ENCODE data around the gene PRR15L.
"Not testable (repeated sequence)": the region's sequence is repeated elsewhere in the genome, so short reads cannot be mapped to it uniquely, and the experiment has no call there.

Gene PRR15L

GRCh38 chr17:47957591-47958490 is at the start of gene PRR15L:
Gene PRR15L (minus strand): TSS chr17:47957883. CDS start chr17:47953234, 4,649 bp downstream.
- peaks cover 11% of the 10 kb centered on the region for H3K4me1 ChIP-seq (ENCODE audit: control insufficient read depth, insufficient read depth, low read length)
- no peak within 1 kb of the TSS for H3K9ac ChIP-seq (ENCODE audit: low read depth, low read length)
- no peaks in the 10 kb centered on the region for H3K36me3 ChIP-seq (ENCODE audit: control insufficient read depth, insufficient read depth, low read length)
- peak within 1 kb of the TSS; percentile 34; the same call in 1 of the 2 replicates for H3K4me3 ChIP-seq (ENCODE audit: low read depth, low read length)
- H3K27me3 ChIP-seq (ENCODE audit: control insufficient read depth, insufficient read depth, low read length) = no peaks in the 10 kb centered on the region
- H3K9me3 ChIP-seq (ENCODE audit: control insufficient read depth, insufficient read depth, low read length) = no peaks in the 10 kb centered on the region
- no peak within 1 kb of the TSS for H3K27ac ChIP-seq (ENCODE audit: low read depth, low read length)

- no peaks in the 10 kb centered on the region for H3K27me3 ChIP-seq (ENCODE audit: control insufficient read depth, insufficient read depth, low read length)
- H3K27ac ChIP-seq (ENCODE audit: low read depth, low read length) = no peak overlapping the region
- H3K36me3 ChIP-seq (ENCODE audit: control insufficient read depth, insufficient read depth, low read length) = no peaks in the 10 kb centered on the region
- H3K4me1 ChIP-seq (ENCODE audit: control insufficient read depth, insufficient read depth, low read length) = peaks cover 43% of the 10 kb centered on the region
- H3K9ac ChIP-seq (ENCODE audit: low read depth, low read length) = no peak overlapping the region
- no peaks in the 10 kb centered on the region for H3K9me3 ChIP-seq (ENCODE audit: control insufficient read depth, insufficient read depth, low read length)
- H3K4me3 ChIP-seq (ENCODE audit: low read depth, low read length) = no peak overlapping the region
These were observed 49.4 kb upstream of the PRR15L start for GRCh38 chr17:48006936-48007709.

GRCh38 chr17:48004983-48005382 is 47.3 kb upstream of the PRR15L start:
- Histone ChIP-seq H3K9ac (ENCODE audit: low read depth, low read length) (no peak overlapping the region), H3K27me3 (ENCODE audit: control insufficient read depth, insufficient read depth, low read length) (no peaks in the 10 kb centered on the region), H3K4me1 (ENCODE audit: control insufficient read depth, insufficient read depth, low read length) (peaks cover 44% of the 10 kb centered on the region), H3K9me3 (ENCODE audit: control insufficient read depth, insufficient read depth, low read length) (no peaks in the 10 kb centered on the region), H3K4me3 (ENCODE audit: low read depth, low read length) (no peak overlapping the region), H3K36me3 (ENCODE audit: control insufficient read depth, insufficient read depth, low read length) (no peaks in the 10 kb centered on the region), H3K27ac (ENCODE audit: low read depth, low read length) (peak overlapping the region; percentile 96)

DNA sequence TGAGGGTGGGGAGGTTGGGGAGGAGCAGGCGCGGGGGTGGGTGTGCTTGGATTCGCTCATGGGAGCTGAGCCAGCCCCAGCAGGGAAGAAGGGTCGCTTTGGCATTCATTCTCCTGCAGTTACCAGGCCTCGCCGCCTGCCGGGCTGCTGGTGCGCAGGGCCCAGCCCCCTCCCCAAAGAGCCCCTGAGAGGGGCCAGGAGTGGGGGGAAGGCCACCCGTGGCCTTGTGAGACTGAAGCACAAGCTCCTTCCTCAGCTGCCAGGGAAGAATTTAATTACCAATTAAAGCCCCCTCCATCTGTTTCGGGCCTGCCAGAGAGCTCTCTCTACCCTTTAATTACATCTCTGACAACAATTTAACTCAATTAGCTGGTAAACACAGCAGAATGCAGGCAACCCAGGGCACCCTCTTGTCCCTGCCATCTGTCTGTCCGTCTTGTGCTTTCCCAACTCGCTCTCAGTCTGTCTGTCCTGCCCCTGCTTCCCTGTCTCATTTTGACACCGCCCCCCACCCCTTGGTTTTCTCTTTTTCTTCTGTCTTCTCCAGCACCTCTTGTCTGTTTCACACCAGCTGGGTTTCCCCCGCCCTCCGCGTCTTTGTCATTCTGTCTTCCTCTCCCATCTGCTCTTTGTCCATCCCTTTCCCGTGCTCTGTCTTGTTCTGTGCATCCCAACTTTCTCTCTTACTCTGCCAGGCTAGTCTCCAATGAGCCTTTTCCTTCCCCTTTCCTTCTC is 45.9 kb upstream of the PRR15L start:
- Histone ChIP-seq H3K27me3 (ENCODE audit: control insufficient read depth, insufficient read depth, low read length) (no peaks in the 10 kb centered on the region), H3K36me3 (ENCODE audit: control insufficient read depth, insufficient read depth, low read length) (no peaks in the 10 kb centered on the region), H3K9me3 (ENCODE audit: control insufficient read depth, insufficient read depth, low read length) (no peaks in the 10 kb centered on the region), H3K4me3 (ENCODE audit: low read depth, low read length) (peak overlapping the region; percentile 45), H3K27ac (ENCODE audit: low read depth, low read length) (peak overlapping the region; percentile 96), H3K9ac (ENCODE audit: low read depth, low read length) (peak overlapping the region; percentile 48), H3K4me1 (ENCODE audit: control insufficient read depth, insufficient read depth, low read length) (peaks cover 50% of the 10 kb centered on the region)

GRCh38 chr17:48002916-48003416 is 45.3 kb upstream of the PRR15L start:
- H3K27me3 ChIP-seq (ENCODE audit: control insufficient read depth, insufficient read depth, low read length) = no peaks in the 10 kb centered on the region
- H3K9me3 ChIP-seq (ENCODE audit: control insufficient read depth, insufficient read depth, low read length) = no peaks in the 10 kb centered on the region
- H3K4me1 ChIP-seq (ENCODE audit: control insufficient read depth, insufficient read depth, low read length) = peaks cover 50% of the 10 kb centered on the region
- peak overlapping the region; percentile 57 for H3K9ac ChIP-seq (ENCODE audit: low read depth, low read length)
- no peaks in the 10 kb centered on the region for H3K36me3 ChIP-seq (ENCODE audit: control insufficient read depth, insufficient read depth, low read length)
- H3K27ac ChIP-seq (ENCODE audit: low read depth, low read length) = peak overlapping the region; percentile 96
- H3K4me3 ChIP-seq (ENCODE audit: low read depth, low read length) = no peak overlapping the region

- peaks cover 50% of the 10 kb centered on the region for H3K4me1 ChIP-seq (ENCODE audit: control insufficient read depth, insufficient read depth, low read length)
- H3K27me3 ChIP-seq (ENCODE audit: control insufficient read depth, insufficient read depth, low read length) = no peaks in the 10 kb centered on the region
- no peaks in the 10 kb centered on the region for H3K36me3 ChIP-seq (ENCODE audit: control insufficient read depth, insufficient read depth, low read length)
- peak overlapping the region; percentile 96 for H3K27ac ChIP-seq (ENCODE audit: low read depth, low read length)
- H3K9ac ChIP-seq (ENCODE audit: low read depth, low read length) = peak overlapping the region; percentile 57
- no peak overlapping the region for H3K4me3 ChIP-seq (ENCODE audit: low read depth, low read length)
- no peaks in the 10 kb centered on the region for H3K9me3 ChIP-seq (ENCODE audit: control insufficient read depth, insufficient read depth, low read length)
These were observed 44.7 kb upstream of the PRR15L start for GRCh38 chr17:48002266-48002915.

DNA sequence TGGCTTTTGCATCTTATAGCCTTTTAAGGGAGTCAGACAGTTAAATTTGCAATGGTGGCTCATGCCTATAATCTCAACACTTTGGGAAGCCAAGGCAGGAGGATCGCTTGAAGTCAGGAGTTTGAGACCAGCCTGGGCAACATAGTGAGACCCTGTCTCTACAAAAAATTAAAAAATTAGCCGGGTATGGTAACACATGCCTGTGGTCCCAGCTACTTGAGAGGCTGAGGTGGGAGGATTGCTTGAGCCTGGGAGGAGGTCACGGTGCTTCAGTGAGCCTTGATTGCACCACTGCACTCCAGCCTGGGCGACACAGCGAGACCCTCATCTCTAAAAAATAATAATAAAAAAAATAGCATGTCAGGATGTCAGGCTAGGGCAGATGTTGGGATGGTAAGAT is 44.0 kb upstream of the PRR15L start:
- not testable (repeated sequence) for H3K4me3 ChIP-seq (ENCODE audit: low read depth, low read length); H3K9ac ChIP-seq (ENCODE audit: low read depth, low read length); H3K36me3 ChIP-seq (ENCODE audit: control insufficient read depth, insufficient read depth, low read length); H3K9me3 ChIP-seq (ENCODE audit: control insufficient read depth, insufficient read depth, low read length); H3K27me3 ChIP-seq (ENCODE audit: control insufficient read depth, insufficient read depth, low read length)
- peak overlapping the region; percentile 96 for H3K27ac ChIP-seq (ENCODE audit: low read depth, low read length)
- H3K4me1 ChIP-seq (ENCODE audit: control insufficient read depth, insufficient read depth, low read length) = peaks cover 45% of the 10 kb centered on the region

- Histone ChIP-seq H3K36me3 (ENCODE audit: control insufficient read depth, insufficient read depth, low read length) (no peaks in the 10 kb centered on the region), H3K9me3 (ENCODE audit: control insufficient read depth, insufficient read depth, low read length) (no peaks in the 10 kb centered on the region), H3K4me1 (ENCODE audit: control insufficient read depth, insufficient read depth, low read length) (peaks cover 45% of the 10 kb centered on the region), H3K27me3 (ENCODE audit: control insufficient read depth, insufficient read depth, low read length) (no peaks in the 10 kb centered on the region), H3K4me3 (ENCODE audit: low read depth, low read length) (no peak overlapping the region), H3K27ac (ENCODE audit: low read depth, low read length) (peak overlapping the region; percentile 28), H3K9ac (ENCODE audit: low read depth, low read length) (no peak overlapping the region)
These were observed 43.5 kb upstream of the PRR15L start for GRCh38 chr17:48001197-48001596.

GRCh38 chr17:47999582-47999981 is 41.9 kb upstream of the PRR15L start:
- H3K27me3 ChIP-seq (ENCODE audit: control insufficient read depth, insufficient read depth, low read length) = 0 out of 2 replicates have a peak, but pooled peaks cover 3% of the 10 kb centered on the region

DNA sequence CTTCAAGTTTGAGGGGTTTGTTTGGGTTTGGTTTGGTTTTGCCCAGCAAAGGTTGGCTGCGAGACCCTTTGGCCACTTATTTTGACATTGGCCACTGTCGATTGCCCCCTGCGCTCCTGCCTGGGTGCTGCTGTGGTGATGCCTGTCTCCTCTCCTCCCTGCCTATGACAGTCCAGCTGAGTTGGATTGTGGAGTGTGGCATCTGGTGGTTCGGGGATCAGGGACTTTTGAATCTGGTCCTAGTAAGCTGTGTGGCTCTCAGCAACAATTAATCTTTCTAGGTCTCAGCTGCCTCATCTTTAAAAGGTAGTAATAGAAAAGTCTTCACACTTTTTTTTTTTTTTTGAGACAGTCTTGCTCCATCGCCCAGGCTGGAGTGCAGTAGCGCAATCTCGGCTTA is 40.4 kb upstream of the PRR15L start:
- H3K4me3 ChIP-seq (ENCODE audit: low read depth, low read length) = no peak overlapping the region
- H3K9ac ChIP-seq (ENCODE audit: low read depth, low read length) = no peak overlapping the region
- H3K27me3 ChIP-seq (ENCODE audit: control insufficient read depth, insufficient read depth, low read length) = 0 out of 2 replicates have a peak, but pooled peaks cover 3% of the 10 kb centered on the region
- peaks cover 31% of the 10 kb centered on the region for H3K4me1 ChIP-seq (ENCODE audit: control insufficient read depth, insufficient read depth, low read length)
- H3K9me3 ChIP-seq (ENCODE audit: control insufficient read depth, insufficient read depth, low read length) = no peaks in the 10 kb centered on the region
- H3K27ac ChIP-seq (ENCODE audit: low read depth, low read length) = no peak overlapping the region
- H3K36me3 ChIP-seq (ENCODE audit: control insufficient read depth, insufficient read depth, low read length) = no peaks in the 10 kb centered on the region

More at GRCh38 chr17:47999582-47999981, 41.9 kb upstream of the PRR15L start:
- no peak overlapping the region for H3K9ac ChIP-seq (ENCODE audit: low read depth, low read length)
- peak overlapping the region; percentile 33 for H3K27ac ChIP-seq (ENCODE audit: low read depth, low read length)
- H3K4me1 ChIP-seq (ENCODE audit: control insufficient read depth, insufficient read depth, low read length) = peaks cover 44% of the 10 kb centered on the region
- H3K9me3 ChIP-seq (ENCODE audit: control insufficient read depth, insufficient read depth, low read length) = no peaks in the 10 kb centered on the region
- no peak overlapping the region for H3K4me3 ChIP-seq (ENCODE audit: low read depth, low read length)
- no peaks in the 10 kb centered on the region for H3K36me3 ChIP-seq (ENCODE audit: control insufficient read depth, insufficient read depth, low read length)

All from HUES48 (cell line).